GM19035 (cell line): Measurements from ENCODE around the gene MAGI2.
"Not testable (repeated sequence)": the region's sequence is repeated elsewhere in the genome, so short reads cannot be mapped to it uniquely, and the experiment has no call there.

Source experiments
- ATAC-seq: cut with Tn5 transposase; IDR thresholded peaks from one replicate; pipeline ENCODE4 v1.9.1; 2021; ENCODE audit not compliant: unreplicated experiment

The MAGI2 gene

DNA sequence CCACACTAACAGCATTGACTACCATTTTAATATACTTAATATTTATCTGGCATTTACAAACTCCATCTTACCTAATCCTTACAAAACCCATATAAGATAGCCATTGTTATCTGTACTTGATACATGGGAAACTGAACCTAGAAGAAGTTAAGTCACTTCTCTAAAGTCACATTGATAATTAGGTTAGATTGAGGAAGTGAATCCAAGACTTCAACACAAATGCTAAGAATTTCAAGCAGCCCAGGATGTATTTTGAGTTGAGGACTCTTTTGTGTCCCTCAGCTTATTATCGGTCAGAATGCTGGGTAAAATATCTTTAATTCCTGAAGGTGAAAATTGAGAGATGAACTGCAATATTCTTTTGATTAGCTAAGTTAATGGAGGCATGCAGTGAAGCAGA, 1189.4 kb downstream of the MAGI2 start:
- no peak for ATAC-seq

DNA sequence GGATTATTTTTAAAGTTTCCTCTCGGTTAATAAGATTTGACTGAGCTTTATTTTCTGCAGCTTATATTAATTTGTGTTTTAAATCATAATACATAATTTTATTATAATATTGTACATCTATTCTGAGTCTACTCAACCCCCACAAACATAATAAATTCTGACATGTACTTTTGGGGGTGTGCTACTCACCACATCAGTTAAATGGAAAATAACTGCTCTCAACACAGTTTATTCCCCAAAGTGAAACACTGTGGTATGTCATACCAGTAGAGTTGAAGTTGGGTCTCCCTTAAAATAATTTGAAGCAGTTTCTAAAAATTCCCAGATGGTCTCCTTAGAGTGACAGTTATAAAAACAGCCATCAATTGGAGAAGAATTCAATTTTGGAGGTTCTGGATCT, 1191.7 kb downstream of the MAGI2 start:
- ATAC-seq = no peak

DNA sequence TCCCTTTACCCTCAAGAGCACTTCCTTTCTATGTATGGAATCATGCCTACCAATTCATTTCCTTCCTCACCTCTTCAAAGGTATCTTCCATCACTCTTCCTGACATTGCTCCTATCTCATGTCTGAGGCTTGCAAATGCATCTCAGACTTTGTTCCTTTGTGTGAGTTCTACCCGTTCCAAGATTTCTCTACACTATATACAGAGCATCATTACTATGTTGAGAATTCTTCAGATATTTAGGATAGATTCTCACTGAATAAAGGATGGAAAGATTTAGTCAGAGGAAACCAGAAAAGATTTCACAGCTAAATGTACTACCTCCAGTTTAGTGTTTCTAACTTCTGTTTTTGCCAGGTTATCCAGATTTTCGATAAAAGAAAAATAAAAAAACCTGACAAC, 1192.2 kb downstream of the MAGI2 start:
- no peak for ATAC-seq

DNA sequence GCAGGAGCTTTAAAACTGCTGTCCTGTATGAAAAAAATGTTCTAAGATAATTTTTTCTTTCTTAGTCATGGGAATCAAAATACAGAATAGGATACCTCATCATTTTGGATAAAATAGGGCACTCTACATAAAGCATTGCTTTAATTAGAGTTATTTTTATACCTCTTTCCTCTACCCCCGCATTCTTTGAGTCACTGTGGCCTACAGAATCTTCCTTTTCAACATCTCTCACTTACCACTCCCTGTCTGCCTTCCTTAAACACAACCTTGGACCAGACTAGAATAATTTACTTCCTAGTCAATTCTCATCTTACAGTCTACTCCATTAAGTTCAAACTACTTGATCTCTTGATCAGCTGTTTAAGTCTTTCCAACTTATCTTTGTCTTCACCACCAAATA, 1192.6 kb downstream of the MAGI2 start:
- ATAC-seq = no peak

DNA sequence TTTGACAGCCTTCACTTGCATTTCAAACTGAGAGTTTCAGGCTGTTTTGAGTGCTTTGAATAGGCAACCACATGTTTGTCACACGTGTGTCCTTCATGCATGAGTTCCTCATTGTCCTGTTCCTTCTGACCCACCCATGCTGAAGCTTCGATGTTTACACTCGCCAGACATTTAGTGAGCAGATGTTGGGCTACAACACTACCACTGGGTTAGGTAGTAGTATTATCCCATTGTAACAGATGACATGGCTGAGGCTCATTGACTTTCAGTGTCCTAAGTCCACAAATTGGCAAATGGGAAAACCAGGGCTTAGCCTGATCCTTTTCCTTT, 1198.8 kb downstream of the MAGI2 start:
- no peak for ATAC-seq

DNA sequence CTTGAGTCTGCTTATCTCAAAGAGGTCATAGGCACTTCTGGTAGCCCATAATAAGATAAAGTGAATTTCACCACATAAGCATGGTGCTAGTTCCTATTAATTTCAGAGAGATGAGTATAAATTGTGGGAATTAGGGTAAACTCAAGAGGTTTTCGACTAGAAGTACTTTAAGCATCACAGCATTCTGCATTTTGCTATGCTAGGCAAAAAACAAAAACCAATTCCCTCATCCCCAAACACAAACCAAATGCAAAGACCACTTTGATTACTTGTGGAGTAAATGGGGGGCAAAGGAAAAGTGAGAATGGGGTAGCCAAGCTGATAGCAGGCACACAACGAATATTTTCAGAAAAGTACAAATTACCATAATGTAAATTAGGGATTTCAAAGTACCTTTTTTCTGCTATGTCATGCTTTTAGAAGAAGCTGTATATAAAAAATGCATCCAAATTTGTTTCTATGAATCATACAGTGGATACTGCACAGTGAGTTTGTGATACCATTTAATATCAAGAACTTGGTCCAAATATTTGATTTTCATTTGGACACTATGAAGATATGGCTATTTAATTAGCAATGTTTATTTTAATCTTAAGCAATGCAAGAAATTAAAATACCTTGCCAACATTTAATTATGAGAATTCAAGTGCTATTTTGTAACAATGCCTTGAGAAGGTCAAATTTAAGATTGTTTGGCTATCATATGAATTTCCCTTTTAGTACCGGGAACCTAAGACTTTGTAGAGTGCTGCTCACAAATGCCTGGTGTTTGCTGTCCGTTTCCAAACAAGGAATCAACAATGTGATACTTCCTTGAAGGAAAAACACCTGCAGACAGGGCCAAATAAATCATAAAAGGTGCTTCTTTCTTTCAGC, 1199.4 kb downstream of the MAGI2 start:
- no peak for ATAC-seq

DNA sequence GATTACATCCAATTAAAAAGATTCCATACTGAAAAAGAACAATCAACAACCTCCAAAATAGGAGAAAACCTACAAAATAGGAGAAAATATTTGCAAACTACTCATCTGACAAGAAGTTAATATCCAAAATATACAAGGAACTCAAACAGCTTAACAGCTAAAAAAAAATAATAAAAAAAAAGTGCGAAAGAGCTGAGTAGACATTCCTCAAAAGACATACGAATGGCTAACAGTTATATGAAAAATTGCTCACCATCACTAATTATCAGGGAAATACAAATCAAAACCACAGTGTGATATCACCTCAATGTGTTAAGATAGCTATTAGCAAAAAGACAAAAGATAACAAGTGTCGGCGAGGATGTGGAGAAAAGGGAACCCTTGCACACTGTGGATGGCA, 1204.6 kb downstream of the MAGI2 start:
- ATAC-seq = no peak

DNA sequence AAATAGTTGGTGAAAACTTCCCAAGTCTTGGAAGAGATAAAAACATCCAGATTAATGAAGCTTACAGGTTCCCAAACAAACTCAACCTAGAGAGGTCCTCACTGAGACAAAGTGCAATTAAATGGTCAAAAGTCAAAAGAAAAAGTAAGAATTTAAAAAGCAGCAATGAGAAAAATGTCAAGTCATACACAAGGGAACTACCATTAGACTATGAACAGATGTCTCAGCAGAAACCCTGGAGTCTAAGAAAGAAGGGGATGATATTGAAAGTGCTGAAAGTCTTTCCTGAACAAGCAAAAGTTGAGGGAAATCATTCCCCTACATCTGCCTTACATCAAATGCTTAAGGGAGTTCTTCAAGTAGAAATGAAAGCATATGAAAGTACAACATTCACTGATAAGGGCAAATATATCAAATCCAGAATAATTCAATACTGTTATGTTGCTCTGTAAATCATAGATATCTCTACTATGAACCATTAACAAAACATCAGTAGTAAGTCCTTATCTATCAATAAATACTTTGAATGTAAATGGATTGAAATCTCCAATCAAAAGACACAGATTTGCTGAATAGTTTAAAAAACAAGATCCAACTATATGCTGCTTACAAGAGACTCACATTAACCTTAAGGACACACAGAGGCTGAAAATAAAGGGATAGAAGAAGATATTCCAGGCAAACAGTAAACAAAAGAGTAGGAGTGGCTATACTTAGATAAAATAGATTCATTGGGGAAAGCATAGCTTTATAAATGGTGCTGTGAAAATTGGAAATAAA, 1205.4 kb downstream of the MAGI2 start:
- no peak for ATAC-seq

DNA sequence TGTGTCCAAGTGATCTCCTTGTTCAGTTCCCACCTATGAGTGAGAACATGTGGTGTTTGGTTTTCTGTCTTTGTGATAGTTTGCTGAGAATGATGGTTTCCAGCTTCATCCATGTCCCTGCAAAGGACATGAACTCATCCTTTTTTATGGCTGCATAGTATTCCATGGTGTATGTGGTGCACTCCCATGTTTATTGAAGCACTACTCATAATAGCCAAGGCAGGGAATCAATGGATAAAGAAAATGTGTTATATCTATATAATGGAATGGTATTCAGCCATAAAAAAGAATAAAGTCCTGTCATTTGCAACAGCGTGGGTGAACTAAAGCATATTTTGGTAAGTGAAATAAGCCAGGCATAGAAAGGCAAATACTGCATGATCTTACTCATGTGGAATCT, 1213.3 kb downstream of the MAGI2 start:
- not testable (repeated sequence) for ATAC-seq

DNA sequence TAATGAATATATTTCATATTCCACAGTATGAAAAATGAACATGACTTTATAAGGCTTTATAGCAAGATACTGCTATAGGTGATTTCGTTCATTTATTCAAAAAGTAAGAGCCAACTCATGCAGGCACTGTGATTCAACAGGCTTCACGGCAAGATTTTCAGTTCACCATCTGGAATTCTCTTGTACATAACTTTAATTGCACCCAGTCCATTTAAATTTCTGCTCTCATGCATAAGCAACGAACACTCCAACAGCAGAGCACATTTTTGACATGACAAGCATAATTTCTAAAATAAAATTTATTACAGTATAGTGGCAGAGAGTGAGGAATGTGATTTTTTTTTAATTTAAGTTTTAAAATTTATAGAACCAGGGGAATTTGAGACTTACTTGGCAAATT, 1218.8 kb downstream of the MAGI2 start:
- no peak for ATAC-seq

DNA sequence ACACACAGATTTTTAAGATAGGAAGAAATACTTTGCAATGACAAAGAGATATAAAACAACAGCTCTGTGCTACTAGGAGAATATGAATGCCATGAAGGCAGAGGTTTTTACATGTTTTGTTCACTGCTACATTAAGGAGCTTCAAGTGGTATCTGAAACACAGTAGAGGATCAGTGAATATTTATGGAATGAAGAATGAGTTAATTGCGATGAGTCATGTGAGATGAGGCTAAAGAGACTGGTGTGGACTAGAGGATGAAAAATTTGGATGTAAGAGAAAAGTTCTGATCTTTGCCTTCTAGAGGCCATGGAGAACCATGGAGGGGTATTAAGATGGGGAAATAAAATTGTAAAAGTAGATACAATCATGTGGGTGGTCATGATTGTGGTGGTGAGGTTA, 1220.7 kb downstream of the MAGI2 start:
- no peak for ATAC-seq

DNA sequence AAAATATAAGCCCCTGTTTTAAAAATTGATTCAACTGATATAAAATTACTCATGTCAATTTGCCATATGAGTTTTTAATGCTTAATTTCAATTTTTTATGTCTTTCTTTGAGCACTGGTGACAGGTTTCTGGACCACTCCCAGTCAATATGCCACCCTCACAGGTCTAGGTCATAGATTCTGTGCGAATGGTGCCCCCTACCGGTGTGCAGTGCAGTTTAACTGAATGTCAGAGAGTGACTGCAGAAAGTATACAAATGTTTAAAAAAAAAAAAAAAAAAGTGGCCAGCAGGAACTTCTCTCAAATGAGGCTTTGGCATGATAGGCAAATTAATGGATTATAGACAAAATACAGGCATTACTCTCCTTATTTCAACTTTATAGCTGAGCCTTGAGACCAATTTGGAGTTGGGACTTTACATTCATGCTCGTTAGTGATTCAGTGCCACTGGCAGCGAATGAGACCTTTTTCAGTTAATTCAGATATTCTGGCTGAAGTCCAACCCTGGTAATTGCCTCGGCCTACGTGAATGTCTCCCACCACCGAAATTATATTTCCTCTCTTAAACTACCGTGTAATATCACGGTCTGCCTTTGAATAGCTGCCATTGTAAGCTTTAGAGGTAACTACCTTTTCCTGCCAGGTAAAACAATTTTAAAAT, 1227.3 kb downstream of the MAGI2 start:
- no peak for ATAC-seq

DNA sequence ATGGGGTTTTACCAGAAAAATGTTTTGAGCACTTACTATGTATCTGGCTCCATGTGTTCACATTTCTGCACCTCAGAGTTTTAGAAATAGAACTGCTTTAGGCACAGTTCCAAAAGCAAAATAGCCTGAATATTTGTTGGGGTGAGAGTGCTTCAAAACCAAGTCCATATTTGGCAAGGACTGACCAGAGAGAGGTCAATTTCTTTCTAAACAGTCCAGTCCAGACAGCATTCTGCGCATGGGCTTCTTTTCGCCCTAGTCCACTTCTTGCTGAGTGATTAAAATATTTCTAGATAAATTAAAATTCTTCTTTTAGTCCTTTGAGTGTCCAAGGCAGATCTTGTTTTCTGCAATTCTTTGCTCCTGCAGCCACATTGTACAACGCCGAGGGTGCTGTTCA, 1227.9 kb downstream of the MAGI2 start:
- ATAC-seq = no peak

DNA sequence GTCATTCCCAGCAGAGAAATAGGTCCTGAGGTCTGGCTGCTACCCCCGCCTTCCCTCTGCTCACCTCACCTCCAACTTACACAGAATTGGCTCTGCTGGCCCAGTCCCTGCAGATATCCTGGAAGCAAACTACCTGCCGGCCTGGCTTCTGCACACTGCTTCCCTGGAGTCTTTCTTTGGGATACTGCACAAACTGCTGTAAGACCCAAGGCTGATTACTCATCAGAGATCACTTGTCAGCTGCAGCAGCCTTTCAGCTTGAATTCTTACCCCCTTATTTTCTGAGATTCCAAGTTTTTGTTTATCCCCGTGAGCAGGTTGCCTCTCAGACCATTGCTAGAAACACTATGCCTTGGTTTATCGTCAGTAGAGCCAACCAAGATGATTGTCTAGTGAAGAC, 1228.5 kb downstream of the MAGI2 start:
- no peak for ATAC-seq

DNA sequence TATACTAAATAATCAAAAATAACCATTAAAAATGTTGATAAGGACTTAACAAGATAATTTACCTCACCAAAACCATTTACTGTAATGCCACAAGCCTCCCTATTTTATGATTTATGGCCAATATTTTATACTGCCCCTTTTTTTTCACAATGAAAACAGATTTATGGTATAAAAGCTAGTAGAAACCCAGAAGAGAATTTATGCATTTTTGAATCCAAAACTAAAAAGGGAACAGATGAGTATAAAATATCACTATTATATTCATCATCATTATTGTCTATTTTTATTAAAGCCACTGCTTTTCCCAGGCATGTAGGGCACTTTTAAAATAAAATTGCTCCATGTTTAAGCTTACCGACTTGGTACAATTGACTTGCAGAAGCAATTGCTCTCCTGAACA, 1229.9 kb downstream of the MAGI2 start:
- ATAC-seq = no peak

DNA sequence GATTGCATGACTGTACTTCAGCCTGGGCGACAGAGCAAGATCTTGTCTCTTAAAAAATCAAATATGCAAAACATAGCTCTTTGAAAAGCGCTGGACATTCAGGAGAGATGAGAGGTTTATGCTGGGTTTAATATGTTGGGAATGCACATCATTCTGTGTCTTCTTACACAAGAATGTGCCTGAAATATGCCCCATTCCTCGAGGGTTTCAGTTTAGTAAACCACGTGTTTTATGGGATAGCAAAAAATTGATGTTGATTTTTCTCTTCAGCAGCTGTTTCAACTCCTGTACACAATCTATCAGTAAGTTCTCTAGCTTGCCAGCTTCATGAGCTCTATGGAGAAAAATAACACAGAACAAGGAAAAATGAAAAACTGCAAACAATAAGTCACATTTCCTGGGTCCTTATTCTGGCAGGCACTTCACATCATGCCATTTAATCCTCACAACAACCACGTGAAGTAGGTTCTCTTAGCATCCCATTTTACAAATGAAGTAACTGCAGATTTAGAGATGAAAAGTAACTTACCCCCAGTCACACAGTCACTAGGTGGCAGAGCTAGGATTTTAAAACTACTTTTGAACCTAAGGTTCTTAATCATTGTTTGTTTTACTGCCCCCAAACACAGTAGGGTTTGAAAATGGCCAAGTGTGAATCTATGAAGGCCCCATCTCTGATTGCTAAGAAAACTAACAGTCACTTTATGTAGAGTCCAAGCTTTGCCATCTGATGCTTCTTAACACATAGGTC, 1231.3 kb downstream of the MAGI2 start:
- no peak for ATAC-seq

DNA sequence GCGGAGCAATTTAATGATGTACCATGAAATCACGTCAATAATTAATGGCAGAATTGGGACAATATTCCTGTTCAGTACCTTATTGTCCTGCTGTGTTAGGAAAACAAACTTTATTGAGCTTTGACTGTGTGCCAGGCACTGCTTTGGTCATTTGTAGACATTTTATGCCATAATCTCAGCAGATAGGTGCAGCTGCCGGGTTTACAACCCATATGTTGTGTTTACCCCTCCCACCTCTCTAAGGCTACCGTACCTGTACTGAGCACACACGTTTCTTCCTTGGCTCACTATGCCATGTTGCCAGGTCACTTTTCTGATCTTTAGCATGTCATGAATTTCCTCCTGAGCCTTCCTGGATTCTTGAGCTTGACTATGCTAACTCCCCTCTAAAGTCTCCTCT, 1232.7 kb downstream of the MAGI2 start:
- ATAC-seq = no peak

DNA sequence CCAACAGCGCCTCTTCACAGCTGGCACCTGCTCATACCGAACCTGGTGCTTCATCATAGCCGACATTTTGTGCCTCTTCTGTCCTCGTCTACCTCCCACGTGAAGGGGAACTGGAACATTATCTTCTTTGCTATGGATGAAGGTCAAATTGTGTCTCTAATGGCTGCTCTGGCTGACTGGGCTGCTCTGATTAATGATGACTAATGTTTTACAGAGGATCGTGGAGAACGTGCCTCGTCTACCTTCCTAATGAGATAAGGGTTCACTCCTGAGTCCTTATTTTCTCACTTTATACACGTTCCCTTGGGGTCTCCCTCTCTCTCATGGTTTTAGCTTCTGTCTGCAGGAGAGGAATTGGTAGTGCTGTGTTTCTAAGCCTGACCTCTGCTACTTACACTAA, 1234.6 kb downstream of the MAGI2 start:
- ATAC-seq = no peak

DNA sequence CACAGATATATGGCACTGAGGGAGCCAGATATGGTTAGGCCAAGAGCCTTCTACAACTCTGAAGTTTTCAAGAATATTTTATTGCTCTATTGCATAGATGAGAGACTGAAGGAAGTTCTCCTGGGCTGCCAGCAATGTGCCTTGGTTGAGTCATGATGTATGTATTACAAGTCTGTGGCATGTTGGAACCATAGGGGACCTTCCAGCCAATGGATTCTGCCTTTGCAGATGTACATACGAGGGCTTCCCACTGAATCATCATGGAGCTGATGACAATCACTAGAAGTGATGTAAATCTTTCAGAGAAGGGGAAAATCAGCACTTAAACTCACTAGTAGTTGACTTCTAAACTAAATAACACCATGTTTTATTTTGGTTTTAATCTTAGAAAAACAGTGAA, 1235.4 kb downstream of the MAGI2 start:
- no peak for ATAC-seq

DNA sequence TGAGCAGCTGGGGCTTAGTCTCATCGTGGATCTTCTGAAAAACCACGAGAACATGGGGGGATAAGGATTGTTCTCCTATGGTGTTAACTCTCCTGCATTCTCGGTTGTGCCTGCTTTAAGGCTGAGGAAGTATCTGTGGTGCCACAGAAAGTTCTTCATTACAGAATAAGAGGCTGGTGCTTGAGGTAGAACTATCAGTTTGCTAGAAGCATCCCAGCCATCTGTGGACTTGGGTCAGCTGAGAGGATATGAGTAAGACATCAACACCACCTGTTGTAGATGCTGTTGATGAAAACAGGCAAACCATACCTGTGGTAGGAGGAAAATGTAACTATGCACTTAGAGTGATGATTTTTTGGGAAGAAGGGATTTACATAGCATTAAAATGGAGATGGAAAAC, 1238.3 kb downstream of the MAGI2 start:
- ATAC-seq = no peak

DNA sequence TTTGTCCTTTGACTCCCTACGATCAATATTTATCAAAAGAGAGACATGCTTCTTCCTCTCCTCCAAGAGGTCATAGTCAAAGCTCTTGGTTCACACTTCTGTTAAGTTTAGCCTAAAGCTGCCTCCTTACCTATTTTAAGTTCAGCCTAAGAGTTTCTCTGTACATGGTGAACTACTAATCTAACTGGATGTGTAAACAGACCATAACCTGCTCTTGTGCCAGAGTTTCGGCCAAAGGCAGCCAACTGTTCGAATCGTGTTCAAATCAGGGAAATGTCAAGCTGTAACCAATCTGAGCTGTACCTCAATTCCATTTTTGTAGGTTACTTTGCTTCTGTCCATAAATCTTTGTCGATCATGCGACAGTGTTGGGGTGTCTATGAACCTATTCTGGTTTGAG, 1240.1 kb downstream of the MAGI2 start:
- ATAC-seq = no peak
